ENCODE results near the gene SLC39A10.
"Not testable (repeated sequence)": the region's sequence is repeated elsewhere in the genome, so short reads cannot be mapped to it uniquely, and the experiment has no call there.

SLC39A10 gene

DNA sequence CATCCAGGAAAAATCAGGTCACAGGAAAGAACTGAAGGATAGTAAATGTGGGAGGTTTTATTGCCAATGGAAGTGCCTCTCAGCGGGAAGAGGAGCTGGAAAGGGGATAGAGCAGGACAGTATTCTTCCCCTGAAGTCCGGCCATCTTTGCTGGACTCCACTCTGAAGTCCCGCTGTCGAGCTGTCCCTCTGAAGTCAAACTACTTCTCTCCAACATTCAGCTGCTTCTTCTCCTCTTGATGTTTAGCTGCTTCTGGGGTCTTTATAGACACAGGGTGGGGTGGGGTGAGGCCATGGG is 23.5 kb upstream of the SLC39A10 start:
- no peaks in the 10 kb centered on the region for H3K36me3 ChIP-seq (ENCODE audit: control insufficient read depth, insufficient read depth, low read length)
- no peaks in the 10 kb centered on the region for H3K9me3 ChIP-seq (ENCODE audit: control insufficient read depth, insufficient read depth, low read length)
- no peak overlapping the region for H3K4me3 ChIP-seq (ENCODE audit: low read depth, low read length)
- H3K27me3 ChIP-seq (ENCODE audit: control insufficient read depth, insufficient read depth, low read length) = no peaks in the 10 kb centered on the region
- H3K4me1 ChIP-seq (ENCODE audit: control insufficient read depth, insufficient read depth, low read length) = peaks cover 4% of the 10 kb centered on the region
- H3K9ac ChIP-seq (ENCODE audit: low read depth, low read length) = no peak overlapping the region

DNA sequence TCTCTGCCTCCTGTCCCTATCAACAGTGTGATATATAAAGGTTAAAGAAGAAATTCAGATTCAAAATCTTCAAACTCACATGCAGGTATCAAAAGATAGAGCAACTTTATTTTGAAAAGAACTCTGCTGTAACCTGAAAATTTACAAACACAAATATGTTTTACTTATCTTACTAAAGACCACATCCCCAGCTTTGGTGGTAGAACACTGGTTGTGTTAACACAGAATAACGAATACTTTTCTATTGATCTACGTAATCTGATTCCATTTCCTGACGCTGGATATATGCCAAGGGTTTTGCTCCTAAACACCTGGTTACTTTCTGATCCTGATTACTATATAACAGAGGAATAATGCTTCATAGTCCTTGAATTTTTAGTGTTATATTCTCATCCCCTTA is 23.1 kb upstream of the SLC39A10 start:
- no peak overlapping the region for H3K4me3 ChIP-seq (ENCODE audit: low read depth, low read length)
- H3K27me3 ChIP-seq (ENCODE audit: control insufficient read depth, insufficient read depth, low read length) = no peaks in the 10 kb centered on the region
- H3K9me3 ChIP-seq (ENCODE audit: control insufficient read depth, insufficient read depth, low read length) = no peaks in the 10 kb centered on the region
- H3K36me3 ChIP-seq (ENCODE audit: control insufficient read depth, insufficient read depth, low read length) = no peaks in the 10 kb centered on the region
- peaks cover 4% of the 10 kb centered on the region for H3K4me1 ChIP-seq (ENCODE audit: control insufficient read depth, insufficient read depth, low read length)
- H3K9ac ChIP-seq (ENCODE audit: low read depth, low read length) = no peak overlapping the region

DNA sequence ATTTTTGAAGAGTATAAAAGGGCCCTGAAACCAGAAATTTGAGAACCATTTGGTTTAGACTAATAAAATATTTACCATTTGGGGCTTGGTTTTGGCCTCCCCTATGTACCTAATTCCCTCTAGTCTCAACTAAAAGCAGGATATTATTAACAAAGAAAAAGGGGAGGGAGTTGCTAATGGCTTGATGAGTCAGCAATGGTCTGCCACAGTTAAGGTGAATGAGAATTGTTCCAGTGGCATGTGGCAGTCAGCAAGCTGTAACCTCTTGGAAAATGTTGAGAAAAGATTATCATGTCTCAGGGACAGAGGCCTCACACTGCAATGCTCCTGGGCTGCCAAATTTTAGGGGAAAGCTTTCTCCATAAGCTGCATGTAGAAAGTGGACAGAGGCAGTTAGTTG is 20.1 kb upstream of the SLC39A10 start:
- Histone ChIP-seq H3K36me3 (ENCODE audit: control insufficient read depth, insufficient read depth, low read length) (no peaks in the 10 kb centered on the region), H3K9ac (ENCODE audit: low read depth, low read length) (no peak overlapping the region), H3K4me1 (ENCODE audit: control insufficient read depth, insufficient read depth, low read length) (peaks cover 5% of the 10 kb centered on the region)

DNA sequence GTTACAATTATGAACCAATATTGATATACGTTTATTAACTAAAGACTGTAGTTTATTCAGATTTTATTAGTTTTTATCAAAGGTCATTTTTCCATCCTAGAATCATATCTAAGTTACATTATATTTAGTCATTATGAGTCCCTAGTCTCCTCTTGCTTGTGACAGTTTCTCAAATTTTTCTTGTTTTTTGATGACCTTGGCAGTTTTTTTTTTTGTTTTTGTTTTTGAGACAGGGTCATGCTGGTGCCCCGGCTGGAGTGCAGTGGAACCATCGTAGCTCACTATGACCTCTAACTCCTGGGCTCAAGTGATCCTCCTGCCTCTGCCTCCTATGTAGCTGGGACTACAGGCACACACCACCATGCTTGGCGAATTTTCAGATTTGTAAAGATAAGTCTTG is 18.3 kb upstream of the SLC39A10 start:
- Histone ChIP-seq H3K9me3 (ENCODE audit: control insufficient read depth, insufficient read depth, low read length) (no peaks in the 10 kb centered on the region), H3K27me3 (ENCODE audit: control insufficient read depth, insufficient read depth, low read length) (no peaks in the 10 kb centered on the region), H3K36me3 (ENCODE audit: control insufficient read depth, insufficient read depth, low read length) (no peaks in the 10 kb centered on the region), H3K9ac (ENCODE audit: low read depth, low read length) (no peak overlapping the region), H3K4me1 (ENCODE audit: control insufficient read depth, insufficient read depth, low read length) (peaks cover 14% of the 10 kb centered on the region), H3K4me3 (ENCODE audit: low read depth, low read length) (no peak overlapping the region)

More for the DNA sequence above, 20.1 kb upstream of the SLC39A10 start:
- no peak overlapping the region for H3K4me3 ChIP-seq (ENCODE audit: low read depth, low read length)
- H3K27me3 ChIP-seq (ENCODE audit: control insufficient read depth, insufficient read depth, low read length) = no peaks in the 10 kb centered on the region
- no peaks in the 10 kb centered on the region for H3K9me3 ChIP-seq (ENCODE audit: control insufficient read depth, insufficient read depth, low read length)

DNA sequence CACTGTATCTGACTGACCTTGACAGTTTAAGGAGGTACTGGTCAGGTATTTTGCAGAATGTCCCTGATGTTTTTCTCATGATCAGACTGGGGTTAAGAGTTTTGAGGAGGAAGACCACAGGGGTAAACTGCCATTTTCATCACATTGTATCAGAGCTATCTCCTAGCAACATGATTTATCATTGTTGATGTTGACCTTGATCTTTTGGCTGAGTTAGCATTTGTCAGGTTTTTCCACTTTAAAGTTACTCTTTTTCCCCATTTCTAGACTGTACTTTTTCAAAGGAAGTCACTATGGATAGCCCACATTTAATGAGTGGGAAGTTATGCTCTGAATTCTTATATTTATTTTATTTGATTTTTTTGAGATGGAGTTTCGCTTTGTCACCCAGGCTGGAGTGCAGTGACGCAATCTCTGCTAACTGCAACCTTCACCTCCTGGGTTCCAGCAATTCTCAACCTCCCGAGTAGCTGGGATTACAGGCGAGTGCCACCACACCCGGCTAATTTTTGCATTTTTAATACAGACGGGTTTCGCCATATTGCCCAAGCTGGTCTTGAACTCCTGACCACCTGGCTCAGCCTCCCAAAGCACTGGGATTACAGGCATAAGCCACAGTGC is 17.7 kb upstream of the SLC39A10 start:
- peaks cover 14% of the 10 kb centered on the region for H3K4me1 ChIP-seq (ENCODE audit: control insufficient read depth, insufficient read depth, low read length)
- H3K9me3 ChIP-seq (ENCODE audit: control insufficient read depth, insufficient read depth, low read length) = no peaks in the 10 kb centered on the region
- no peaks in the 10 kb centered on the region for H3K27me3 ChIP-seq (ENCODE audit: control insufficient read depth, insufficient read depth, low read length)
- H3K9ac ChIP-seq (ENCODE audit: low read depth, low read length) = no peak overlapping the region
- H3K36me3 ChIP-seq (ENCODE audit: control insufficient read depth, insufficient read depth, low read length) = no peaks in the 10 kb centered on the region
- no peak overlapping the region for H3K4me3 ChIP-seq (ENCODE audit: low read depth, low read length)

DNA sequence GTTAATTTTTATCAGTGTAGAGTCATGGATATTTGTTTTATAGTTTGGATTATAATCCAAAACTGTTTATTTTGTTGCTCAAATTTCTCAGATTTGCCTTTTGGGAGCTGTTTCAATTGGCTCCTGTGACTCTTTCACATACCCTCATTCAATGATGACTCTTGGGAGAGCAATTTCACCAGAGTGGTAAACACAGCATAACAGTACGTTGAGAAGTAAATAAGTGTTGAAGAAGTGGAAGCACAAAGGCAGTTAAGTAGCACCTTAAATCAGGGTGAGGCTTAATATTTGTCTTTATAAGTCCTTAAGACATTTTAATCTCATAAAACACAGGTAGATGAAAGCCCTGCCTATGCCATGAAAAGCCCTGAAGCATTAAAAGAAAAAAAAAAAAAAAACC is 17.1 kb upstream of the SLC39A10 start:
- Histone ChIP-seq H3K36me3 (ENCODE audit: control insufficient read depth, insufficient read depth, low read length) (no peaks in the 10 kb centered on the region), H3K9ac (ENCODE audit: low read depth, low read length) (no peak overlapping the region), H3K9me3 (ENCODE audit: control insufficient read depth, insufficient read depth, low read length) (no peaks in the 10 kb centered on the region), H3K4me3 (ENCODE audit: low read depth, low read length) (no peak overlapping the region), H3K27me3 (ENCODE audit: control insufficient read depth, insufficient read depth, low read length) (no peaks in the 10 kb centered on the region), H3K4me1 (ENCODE audit: control insufficient read depth, insufficient read depth, low read length) (peaks cover 14% of the 10 kb centered on the region)

DNA sequence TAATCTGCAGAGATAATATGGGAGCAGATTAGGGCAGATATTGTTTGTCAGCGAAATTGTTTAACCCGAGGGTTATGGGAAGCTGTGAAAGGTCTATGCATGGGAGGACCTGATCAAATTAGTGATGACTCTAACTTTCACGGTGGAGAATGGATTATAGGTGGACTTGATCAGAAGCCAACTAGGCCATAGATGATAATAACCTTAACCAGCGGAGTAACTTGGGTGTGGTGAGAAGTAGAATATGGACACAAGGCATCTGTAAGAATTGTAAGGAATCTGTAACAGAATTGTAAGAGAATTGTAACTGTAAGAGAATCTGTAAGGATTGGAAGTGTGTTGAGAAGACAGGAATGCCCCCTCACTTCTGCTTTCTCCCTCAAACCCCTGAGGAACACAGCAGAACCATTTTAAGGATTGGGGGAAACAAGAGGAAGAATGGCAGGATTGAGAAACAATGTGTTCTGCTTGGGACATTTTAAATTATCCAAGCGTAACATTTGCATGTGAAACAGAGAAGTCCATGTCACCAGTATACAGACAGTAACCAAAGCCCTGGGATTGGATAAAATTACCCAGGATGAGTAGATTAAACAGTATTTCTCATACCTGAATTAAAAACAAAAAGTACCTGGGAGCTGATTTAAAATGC is 14.9 kb upstream of the SLC39A10 start:
- Histone ChIP-seq H3K9me3 (ENCODE audit: control insufficient read depth, insufficient read depth, low read length) (no peaks in the 10 kb centered on the region), H3K27me3 (ENCODE audit: control insufficient read depth, insufficient read depth, low read length) (no peaks in the 10 kb centered on the region), H3K4me3 (ENCODE audit: low read depth, low read length) (no peak overlapping the region), H3K9ac (ENCODE audit: low read depth, low read length) (no peak overlapping the region), H3K36me3 (ENCODE audit: control insufficient read depth, insufficient read depth, low read length) (no peaks in the 10 kb centered on the region), H3K4me1 (ENCODE audit: control insufficient read depth, insufficient read depth, low read length) (peaks cover 20% of the 10 kb centered on the region)

DNA sequence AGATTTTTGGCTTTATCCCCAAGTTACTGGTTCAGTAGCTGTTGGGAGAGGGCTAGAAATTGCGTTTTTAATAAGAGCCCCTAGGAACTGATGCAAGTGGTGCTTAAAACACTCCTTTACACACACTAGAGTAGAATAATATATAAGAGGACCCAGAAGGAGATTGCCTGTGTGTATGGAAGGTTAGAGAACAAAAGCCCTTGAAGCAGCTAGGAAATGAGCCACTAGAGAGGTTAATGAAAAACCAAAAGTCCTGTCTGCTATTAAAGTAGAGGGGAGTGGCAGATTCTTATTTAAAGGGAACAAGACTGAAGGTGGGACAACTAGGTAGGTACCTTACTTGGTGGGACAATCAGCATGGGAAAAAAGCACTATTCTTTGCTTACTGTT is 14.4 kb upstream of the SLC39A10 start:
- Histone ChIP-seq H3K9me3 (ENCODE audit: control insufficient read depth, insufficient read depth, low read length) (no peaks in the 10 kb centered on the region), H3K4me1 (ENCODE audit: control insufficient read depth, insufficient read depth, low read length) (peaks cover 21% of the 10 kb centered on the region), H3K4me3 (ENCODE audit: low read depth, low read length) (no peak overlapping the region), H3K27me3 (ENCODE audit: control insufficient read depth, insufficient read depth, low read length) (no peaks in the 10 kb centered on the region), H3K9ac (ENCODE audit: low read depth, low read length) (no peak overlapping the region), H3K36me3 (ENCODE audit: control insufficient read depth, insufficient read depth, low read length) (no peaks in the 10 kb centered on the region)

DNA sequence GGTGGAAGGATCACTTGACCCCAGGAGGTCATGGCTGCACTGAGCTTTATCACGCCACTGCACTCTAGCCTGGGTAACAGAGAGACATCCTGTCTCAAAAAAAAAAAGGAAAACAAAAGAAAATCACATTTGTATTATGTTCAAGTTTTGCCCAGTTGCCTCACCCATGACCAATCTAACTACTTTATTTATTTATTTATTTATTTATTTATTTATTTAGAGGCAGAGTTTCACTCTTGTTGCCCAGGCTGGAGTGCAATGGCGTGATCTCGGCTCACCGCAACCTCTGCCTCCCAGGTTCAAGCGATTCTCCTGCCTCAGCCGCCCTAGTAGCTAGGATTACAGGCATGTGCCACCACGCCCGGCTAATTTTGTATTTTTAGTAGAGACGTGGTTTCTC is 12.3 kb upstream of the SLC39A10 start:
- not testable (repeated sequence) for H3K4me3 ChIP-seq (ENCODE audit: low read depth, low read length); H3K9ac ChIP-seq (ENCODE audit: low read depth, low read length); H3K36me3 ChIP-seq (ENCODE audit: control insufficient read depth, insufficient read depth, low read length); H3K9me3 ChIP-seq (ENCODE audit: control insufficient read depth, insufficient read depth, low read length); H3K27me3 ChIP-seq (ENCODE audit: control insufficient read depth, insufficient read depth, low read length)
- H3K4me1 ChIP-seq (ENCODE audit: control insufficient read depth, insufficient read depth, low read length) = peaks cover 21% of the 10 kb centered on the region

DNA sequence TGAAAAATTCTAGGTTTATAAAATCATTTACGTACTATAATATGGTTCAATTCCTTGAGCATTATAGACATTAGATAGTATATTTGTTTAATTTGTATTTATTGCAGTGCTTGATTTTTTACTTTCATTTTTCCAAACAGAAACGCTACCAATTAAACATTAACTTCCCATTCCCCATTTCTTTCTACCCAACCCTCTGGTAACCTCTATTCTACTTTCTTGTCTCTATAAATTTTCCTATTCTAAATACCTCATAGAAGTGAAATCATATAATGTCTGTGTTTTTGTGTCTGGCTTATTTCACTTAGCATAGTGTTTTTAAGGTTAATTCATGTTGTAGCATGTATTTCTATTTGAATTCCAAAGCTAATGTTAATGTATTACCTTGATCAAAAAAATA is 11.6 kb upstream of the SLC39A10 start:
- Histone ChIP-seq H3K4me1 (ENCODE audit: control insufficient read depth, insufficient read depth, low read length) (peaks cover 21% of the 10 kb centered on the region), H3K4me3 (ENCODE audit: low read depth, low read length) (no peak overlapping the region), H3K36me3 (ENCODE audit: control insufficient read depth, insufficient read depth, low read length) (no peaks in the 10 kb centered on the region), H3K9ac (ENCODE audit: low read depth, low read length) (no peak overlapping the region), H3K9me3 (ENCODE audit: control insufficient read depth, insufficient read depth, low read length) (no peaks in the 10 kb centered on the region), H3K27me3 (ENCODE audit: control insufficient read depth, insufficient read depth, low read length) (no peaks in the 10 kb centered on the region)

DNA sequence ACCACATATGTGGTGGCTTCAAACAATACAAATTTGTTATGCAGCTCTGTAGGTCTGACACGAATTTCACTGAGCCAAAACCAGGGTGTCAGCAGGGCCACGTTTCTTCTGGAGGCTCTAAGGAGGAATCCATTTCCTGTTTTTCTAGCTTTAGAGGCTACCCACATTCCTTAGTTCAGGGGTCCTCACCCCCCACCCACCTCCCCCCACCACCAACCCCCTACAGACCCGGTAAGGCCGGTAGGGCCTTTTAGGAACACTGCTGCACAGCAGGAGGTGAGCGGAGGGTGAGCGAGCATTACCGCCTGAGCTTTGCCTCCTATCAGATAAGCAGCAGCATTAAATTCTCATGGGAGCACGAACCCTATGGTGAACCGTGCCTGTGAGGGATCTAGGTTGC is 10.6 kb upstream of the SLC39A10 start:
- Histone ChIP-seq H3K27me3 (ENCODE audit: control insufficient read depth, insufficient read depth, low read length) (no peaks in the 10 kb centered on the region), H3K4me1 (ENCODE audit: control insufficient read depth, insufficient read depth, low read length) (peaks cover 21% of the 10 kb centered on the region), H3K9ac (ENCODE audit: low read depth, low read length) (no peak overlapping the region), H3K36me3 (ENCODE audit: control insufficient read depth, insufficient read depth, low read length) (no peaks in the 10 kb centered on the region), H3K4me3 (ENCODE audit: low read depth, low read length) (no peak overlapping the region), H3K9me3 (ENCODE audit: control insufficient read depth, insufficient read depth, low read length) (no peaks in the 10 kb centered on the region)

DNA sequence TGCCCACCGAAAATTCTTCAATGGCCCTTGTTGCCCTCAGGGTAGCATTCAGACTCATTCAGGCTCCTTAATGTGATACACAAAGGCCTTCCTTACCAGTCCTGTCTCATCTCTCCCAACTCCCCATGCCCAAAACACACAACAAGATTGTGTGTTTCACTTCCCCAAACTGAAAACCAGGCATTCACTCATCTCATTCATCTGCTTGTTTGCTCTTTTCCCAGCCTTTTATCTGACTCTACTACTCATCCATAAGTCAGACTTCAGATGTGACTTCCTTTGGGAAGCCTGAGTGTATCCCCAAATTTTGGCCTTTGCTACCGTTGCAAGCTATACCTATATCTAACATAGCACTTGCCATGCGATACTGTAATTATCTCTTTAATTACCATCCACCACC is 9.7 kb upstream of the SLC39A10 start:
- Histone ChIP-seq H3K9me3 (ENCODE audit: control insufficient read depth, insufficient read depth, low read length) (no peaks in the 10 kb centered on the region), H3K27me3 (ENCODE audit: control insufficient read depth, insufficient read depth, low read length) (no peaks in the 10 kb centered on the region), H3K4me3 (ENCODE audit: low read depth, low read length) (no peak overlapping the region), H3K9ac (ENCODE audit: low read depth, low read length) (no peak overlapping the region), H3K36me3 (ENCODE audit: control insufficient read depth, insufficient read depth, low read length) (no peaks in the 10 kb centered on the region), H3K4me1 (ENCODE audit: control insufficient read depth, insufficient read depth, low read length) (peaks cover 16% of the 10 kb centered on the region)

Data from iPS-15b (cell line).